Stomach (tissue), 9 donors: Measurements from ENCODE around the gene ZNF787. TPM values are rescaled to one million over a fixed set of nuclear protein-coding genes. Genes with fewer than 3 reads are reported as not detected.

Source experiments
- DNase-seq, 2 donors: peaks; one replicate each; pipeline versions ENCODE4 v3.0.0 to v3.0.0-alpha.2; 2013 to 2019
- H3K27ac ChIP-seq, 5 donors: fragments of 200-600 bp in 4 of 5; sonication (generic) in 4 of 5; one replicate each; pipeline ENCODE4 v1.5.1; 2013 to 2019; ENCODE audit warnings: mild to moderate bottlenecking in 1 of 5, moderate library complexity in 1 of 5
- H3K27me3 ChIP-seq, 3 donors: fragments of 200-600 bp; sonication (generic); one replicate each; pipeline ENCODE4 v1.5.1; 2017 to 2019; ENCODE audit warnings: mixed run types in 1 of 3
- H3K36me3 ChIP-seq, 4 donors: fragments of 200-600 bp; sonication (generic); 1 replicate in 3 of 4; 2 replicates in 1 of 4; pipeline ENCODE4 v1.5.1; 2016 to 2019
- H3K4me1 ChIP-seq, 4 donors: fragments of 200-600 bp; sonication (generic); one replicate each; pipeline ENCODE4 v1.5.1; 2016 to 2019
- H3K4me3 ChIP-seq, 4 donors: fragments of 200-600 bp; sonication (generic) in 3 of 4; one replicate each; pipeline ENCODE4 v1.5.1; 2016 to 2019; ENCODE audit warnings: mild to moderate bottlenecking in 1 of 4
- H3K9me3 ChIP-seq, 4 donors: fragments of 200-600 bp; sonication (generic); one replicate each; pipeline ENCODE4 v1.5.1; 2016 to 2019
- CTCF ChIP-seq, 7 experiments: fragments of 450-650 bp in 4 of 7; fragments of 200-600 bp in 3 of 7; sonication (generic) in 3 of 7; IDR thresholded peaks; one replicate each; pipeline ENCODE4 v1.5.1; 2016 to 2019; ENCODE audit warnings: antibody characterized with exemption in 7 of 7, control low read depth in 2 of 7, mild to moderate bottlenecking in 1 of 7
- EP300 ChIP-seq: sonication (generic); formaldehyde crosslinking; IDR thresholded peaks from one replicate; pipeline ENCODE4 v1.6.1; 2017; ENCODE audit warnings: antibody characterized with exemption
- POLR2A ChIP-seq, 4 donors: fragments of 450-650 bp; IDR thresholded peaks; one replicate each; pipeline ENCODE4 v1.6.1; 2016; ENCODE audit warnings: antibody characterized with exemption in 4 of 4, control low read depth in 2 of 4, mild to moderate bottlenecking in 1 of 4, moderate library complexity in 1 of 4
- POLR2AphosphoS5 ChIP-seq, 3 donors: sonication (generic); formaldehyde crosslinking; IDR thresholded peaks; one replicate each; pipeline ENCODE4 v1.6.1; 2016; ENCODE audit warnings: antibody characterized with exemption in 3 of 3
- WGBS, 5 donors: extraction: QIAGEN DNeasy Blood & Tissue Kit in 3 of 5; methylation state at CpG; one replicate each; pipeline versions ENCODE4 v1.1.5 to v1.1.7; 2013 to 2018; 5-methylcytosine and 5-hydroxymethylcytosine counted together
- intact Hi-C: fragments of 100-400 bp; cut with DNase I; formaldehyde crosslinking; loops from one replicate; pipeline ENCODE4 v1.15.1; 2023; ENCODE audit warnings: low total_unique reads
- polyA plus RNA-seq, 3 donors: library from polyadenylated mRNA; stranded (reverse); fragments of 200-250 nt; gene quantifications; one replicate each; pipeline ENCODE4 v1.2.3, GENCODE V29; 2013
- total RNA-seq, 5 donors: library from RNA; depleted of rRNA; stranded (reverse); fragments of >200 nt; gene quantifications; one replicate each; pipeline versions ENCODE4 v1.1.0 to v1.2.3, GENCODE V29; 2014 to 2016
- donor health status: healthy with polysubstance abuse.
- donor health status: Bipolar disorder and iron deficiency.
- donor health status: healthy.

The ZNF787 gene
- total and polyA plus RNA-seq, 8 donors, result 2.7 to 77.3 (median 27.2) TPM

DNA sequence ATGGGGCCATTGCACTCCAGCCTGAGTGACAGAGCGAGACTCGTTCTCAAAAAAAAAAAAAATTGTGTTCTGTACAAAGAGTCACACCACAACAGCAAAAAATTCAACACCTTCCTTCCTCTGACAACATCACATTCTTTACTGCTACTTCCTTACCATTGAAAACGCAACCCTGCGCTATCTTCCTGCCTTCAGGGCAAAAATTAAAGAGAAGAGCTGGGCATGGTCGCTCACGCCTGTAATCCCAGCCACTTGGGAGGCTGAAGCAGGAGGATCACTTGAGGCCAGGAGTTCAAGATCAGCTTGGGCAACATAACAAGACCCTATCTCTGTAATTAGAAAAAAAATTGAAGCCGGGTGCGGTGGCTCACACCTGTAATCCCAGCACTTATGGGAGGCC, 10.6 kb upstream of the ZNF787 start:
- no peak for DNase-seq
- peak overlapping the region in 4 of 5 donors; percentile 38 to 66 (median 62) for H3K27ac ChIP-seq
- TF ChIP-seq POLR2A (IDR thresholded peaks at IDR 0.05), result no peak
- no peak for TF ChIP-seq POLR2AphosphoS5 (IDR thresholded peaks at IDR 0.05)
- H3K9me3 ChIP-seq, result no peaks in the 10 kb centered on the region
- no peaks in the 10 kb centered on the region for H3K36me3 ChIP-seq
- intact Hi-C loops, result no loop called here
- H3K4me3 ChIP-seq, result no peak overlapping the region
- no peaks in the 10 kb centered on the region for H3K27me3 ChIP-seq
- H3K4me1 ChIP-seq, result peaks cover 6 to 48% (median 13%) of the 10 kb centered on the region in 4 donors
- WGBS, 5 donors, result 86 to 94% (median 91%) methylated on average over 8 of the region's 8 CpGs

GRCh38 chr19:56130006-56130405, 8.9 kb upstream of the ZNF787 start:
- intact Hi-C loops, result no loop called here

GRCh38 chr19:56126983-56127780, 6.1 kb upstream of the ZNF787 start:
- H3K36me3 ChIP-seq, result no peaks in the 10 kb centered on the region
- intact Hi-C loops, result no loop called here
- no peaks in the 10 kb centered on the region for H3K27me3 ChIP-seq
- no peaks in the 10 kb centered on the region for H3K9me3 ChIP-seq
- no peak overlapping the region for H3K4me3 ChIP-seq
- no peak overlapping the region for H3K27ac ChIP-seq
- DNase-seq, result no peak
- no peak for TF ChIP-seq CTCF (IDR thresholded peaks at IDR 0.05)
- no peak for TF ChIP-seq EP300
- no peak for TF ChIP-seq POLR2A (IDR thresholded peaks at IDR 0.05)
- no peak for TF ChIP-seq POLR2AphosphoS5 (IDR thresholded peaks at IDR 0.05)
- 85 to 93% (median 89%) methylated on average over 19 of the region's 19 CpGs for WGBS, 5 donors
- peaks cover under 1 to 23% (median 2%) of the 10 kb centered on the region in 4 donors for H3K4me1 ChIP-seq

More at GRCh38 chr19:56130006-56130405, 8.9 kb upstream of the ZNF787 start:
- DNase-seq, result no peak
- H3K4me3 ChIP-seq, result no peak overlapping the region
- H3K27ac ChIP-seq, result no peak overlapping the region
- TF ChIP-seq EP300, result no peak
- TF ChIP-seq CTCF (IDR thresholded peaks at IDR 0.05), result no peak
- no peak for TF ChIP-seq POLR2AphosphoS5 (IDR thresholded peaks at IDR 0.05)
- TF ChIP-seq POLR2A (IDR thresholded peaks at IDR 0.05), result no peak
- no peaks in the 10 kb centered on the region for H3K27me3 ChIP-seq
- 71 to 84% (median 80%) methylated on average over 7 of the region's 7 CpGs for WGBS, 5 donors
- no peaks in the 10 kb centered on the region for H3K9me3 ChIP-seq
- H3K36me3 ChIP-seq, result no peaks in the 10 kb centered on the region
- H3K4me1 ChIP-seq, result peaks cover 0 to 41% (median 8%) of the 10 kb centered on the region in 4 donors

GRCh38 chr19:56125806-56126590, 4.9 kb upstream of the ZNF787 start:
- H3K36me3 ChIP-seq, result no peaks in the 10 kb centered on the region
- H3K4me1 ChIP-seq, result peaks cover 5 to 19% (median 8%) of the 10 kb centered on the region in 4 donors
- no peaks in the 10 kb centered on the region for H3K27me3 ChIP-seq
- H3K4me3 ChIP-seq, result no peak overlapping the region
- no peak overlapping the region for H3K27ac ChIP-seq
- WGBS, 5 donors, result 44 to 55% (median 49%) methylated on average over 14 to 16 of the region's 16 CpGs
- DNase-seq, result peak in 1 of 2 donors; percentile 60
- intact Hi-C loops, result no loop called here
- TF ChIP-seq EP300, result no peak
- no peaks in the 10 kb centered on the region for H3K9me3 ChIP-seq

- TF ChIP-seq EP300 (no peak), CTCF (IDR thresholded peaks at IDR 0.05) (no peak), POLR2AphosphoS5 (IDR thresholded peaks at IDR 0.05) (no peak), POLR2A (IDR thresholded peaks at IDR 0.05) (no peak)
- Histone ChIP-seq H3K4me3 (no peak overlapping the region), H3K9me3 (no peaks in the 10 kb centered on the region), H3K36me3 (no peaks in the 10 kb centered on the region), H3K27me3 (no peaks in the 10 kb centered on the region), H3K27ac (no peak overlapping the region), H3K4me1 (peaks cover 11 to 26% (median 17%) of the 10 kb centered on the region in 4 donors)
- WGBS, 5 donors, result 84 to 95% (median 92%) methylated on average over 4 of the region's 4 CpGs
- intact Hi-C loops, result no loop called here
- DNase-seq, result no peak
Measured at GRCh38 chr19:56124578-56124977, 3.5 kb upstream of the ZNF787 start.
